Prostate gland (tissue), 2 donors: Measurements from ENCODE around the gene CHST15. TPM values are rescaled to one million over a fixed set of nuclear protein-coding genes. Genes with fewer than 3 reads are reported as not detected.
A peak's percentile ranks its signal among the peaks of the same experiment; 100 is the strongest.

Source experiments
- DNase-seq: peaks from one replicate; pipeline ENCODE4 v3.0.0-alpha.2; 2019; ENCODE audit warnings: low spot score
- H3K27ac ChIP-seq, 2 donors: fragments of 200-600 bp; sonication (generic); 2 replicates each; pipeline ENCODE4 v1.5.1; 2017 to 2019
- H3K27me3 ChIP-seq: fragments of 200-600 bp; sonication (generic); replicated peaks from 2 replicates; pipeline ENCODE4 v1.5.1; 2019; ENCODE audit not compliant: insufficient read depth
- H3K36me3 ChIP-seq, 2 donors: fragments of 200-600 bp; sonication (generic); 1 replicate in 1 of 2; 2 replicates in 1 of 2; pipeline versions ENCODE4 v1.5.1 to v1.8.1; 2017 to 2019
- H3K4me1 ChIP-seq: fragments of 200-600 bp; sonication (generic); replicated peaks from 2 replicates; pipeline ENCODE4 v1.5.1; 2019
- H3K4me3 ChIP-seq, 2 donors: fragments of 200-600 bp; sonication (generic); 2 replicates each; pipeline ENCODE4 v1.5.1; 2017 to 2019
- H3K9me3 ChIP-seq: fragments of 200-600 bp; sonication (generic); 2 replicates; pipeline ENCODE4 v1.5.1; 2017
- CTCF ChIP-seq, 4 experiments: fragments of 200-600 bp in 2 of 4; fragments of 450-650 bp in 2 of 4; sonication (generic) in 2 of 4; IDR thresholded peaks; 1 replicate in 3 of 4; 2 replicates in 1 of 4; pipeline ENCODE4 v1.5.1; 2016 to 2019; ENCODE audit warnings: antibody characterized with exemption in 4 of 4, mild to moderate bottlenecking in 2 of 4, moderate library complexity in 2 of 4
- POLR2A ChIP-seq: fragments of 450-650 bp; IDR thresholded peaks from one replicate; pipeline ENCODE4 v1.6.1; 2016; ENCODE audit warnings: antibody characterized with exemption, mild to moderate bottlenecking
- POLR2AphosphoS5 ChIP-seq: sonication (generic); formaldehyde crosslinking; IDR thresholded peaks from one replicate; pipeline ENCODE4 v1.6.1; 2017; ENCODE audit warnings: antibody characterized with exemption
- WGBS: methylation state at CpG from one replicate; pipeline ENCODE4 v1.1.5; 2018; 5-methylcytosine and 5-hydroxymethylcytosine counted together
- intact Hi-C: fragments of 100-400 bp; cut with DNase I; formaldehyde crosslinking; loops from one replicate; pipeline ENCODE4 v1.14.2; 2022
- total RNA-seq, 2 donors: library from RNA; depleted of rRNA; stranded (reverse); fragments of >200 nt; gene quantifications; one replicate each; pipeline ENCODE4 v1.1.0, GENCODE V29; 2016

Gene CHST15
- total RNA-seq, 2 donors from 2014 or later: 13.9 to 26.0 TPM

GRCh38 chr10:124009231-124010015 is 84.0 kb downstream of the CHST15 start:
- no peaks in the 10 kb centered on the region for H3K36me3 ChIP-seq
- H3K4me1 ChIP-seq: no peaks in the 10 kb centered on the region
- H3K9me3 ChIP-seq: no peaks in the 10 kb centered on the region
- H3K27me3 ChIP-seq: no peaks in the 10 kb centered on the region
- no peak overlapping the region for H3K27ac ChIP-seq
- WGBS: 88% methylated on average over 16 of the region's 16 CpGs
- intact Hi-C loops: no loop called here
- no peak for TF ChIP-seq POLR2AphosphoS5
- no peak for TF ChIP-seq CTCF (IDR thresholded peaks at IDR 0.05)
- TF ChIP-seq POLR2A: no peak
- no peak for DNase-seq
- no peak overlapping the region for H3K4me3 ChIP-seq

- 80% methylated on average over 10 of the region's 10 CpGs for WGBS
- H3K4me1 ChIP-seq: no peaks in the 10 kb centered on the region
- no peaks in the 10 kb centered on the region for H3K36me3 ChIP-seq
- no peaks in the 10 kb centered on the region for H3K9me3 ChIP-seq
- H3K27ac ChIP-seq: no peak overlapping the region
- H3K27me3 ChIP-seq: no peaks in the 10 kb centered on the region
- DNase-seq: no peak
- H3K4me3 ChIP-seq: no peak overlapping the region
- intact Hi-C loops: no loop called here
- no peak for TF ChIP-seq POLR2AphosphoS5
- TF ChIP-seq CTCF (IDR thresholded peaks at IDR 0.05): no peak
- TF ChIP-seq POLR2A: no peak
These were observed 84.7 kb downstream of the CHST15 start for GRCh38 chr10:124008681-124009080.

- no peak for TF ChIP-seq POLR2A
- TF ChIP-seq POLR2AphosphoS5: no peak
- no peak for TF ChIP-seq CTCF (IDR thresholded peaks at IDR 0.05)
- Histone ChIP-seq H3K27me3 (no peaks in the 10 kb centered on the region), H3K36me3 (no peaks in the 10 kb centered on the region), H3K4me1 (no peaks in the 10 kb centered on the region), H3K4me3 (no peak overlapping the region), H3K9me3 (no peaks in the 10 kb centered on the region), H3K27ac (no peak overlapping the region)
- no peak for DNase-seq
- 84% methylated on average over 14 of the region's 14 CpGs for WGBS
- intact Hi-C loops: no loop called here
These were observed 85.2 kb downstream of the CHST15 start for GRCh38 chr10:124008187-124008586.

- TF ChIP-seq POLR2A (no peak), CTCF (IDR thresholded peaks at IDR 0.05) (no peak), POLR2AphosphoS5 (no peak)
- intact Hi-C loops: no loop called here
- 95% methylated on average over 8 of the region's 8 CpGs for WGBS
- Histone ChIP-seq H3K27me3 (no peaks in the 10 kb centered on the region), H3K9me3 (no peaks in the 10 kb centered on the region), H3K4me1 (no peaks in the 10 kb centered on the region), H3K27ac (no peak overlapping the region), H3K36me3 (no peaks in the 10 kb centered on the region), H3K4me3 (no peak overlapping the region)
- DNase-seq: no peak
These were observed 85.6 kb downstream of the CHST15 start for GRCh38 chr10:124007773-124008145.

GRCh38 chr10:124007102-124007772 is 86.2 kb downstream of the CHST15 start:
- no peaks in the 10 kb centered on the region for H3K4me1 ChIP-seq
- H3K36me3 ChIP-seq: no peaks in the 10 kb centered on the region
- intact Hi-C loops: no loop called here
- 91% methylated on average over 16 of the region's 16 CpGs for WGBS
- H3K4me3 ChIP-seq: no peak overlapping the region
- TF ChIP-seq POLR2A (no peak), CTCF (IDR thresholded peaks at IDR 0.05) (no peak), POLR2AphosphoS5 (no peak)
- no peaks in the 10 kb centered on the region for H3K27me3 ChIP-seq
- no peaks in the 10 kb centered on the region for H3K9me3 ChIP-seq
- peak overlapping the region in 1 of 2 donors; percentile 54 for H3K27ac ChIP-seq
- DNase-seq: no peak
